Mucosa of stomach (tissue), 1 donor: Measurements from ENCODE around the gene ADAMTS17.

Experiments used
- H3K27me3 ChIP-seq: one replicate; pipeline ENCODE4 v1.7.0; 2013; ENCODE audit warnings: mild to moderate bottlenecking, low read length; ENCODE audit not compliant: control insufficient read depth, insufficient read depth
- H3K36me3 ChIP-seq: one replicate; pipeline ENCODE4 v1.7.0; 2013; ENCODE audit warnings: low read length; ENCODE audit not compliant: control insufficient read depth, insufficient read depth
- H3K4me1 ChIP-seq: one replicate; pipeline ENCODE4 v1.7.0; 2013; ENCODE audit warnings: mild to moderate bottlenecking, low read length; ENCODE audit not compliant: control insufficient read depth, insufficient read depth
- H3K4me3 ChIP-seq: one replicate; pipeline ENCODE4 v1.7.0; 2013; ENCODE audit warnings: low read length
- H3K9ac ChIP-seq: one replicate; pipeline ENCODE4 v1.7.0; 2013; ENCODE audit warnings: mild to moderate bottlenecking, low read length, moderate library complexity
- H3K9me3 ChIP-seq: one replicate; pipeline ENCODE4 v1.7.0; 2013; ENCODE audit warnings: mild to moderate bottlenecking, low read length, moderate library complexity; ENCODE audit not compliant: control insufficient read depth
- donor health status: Pancreatic carcinoma.

Gene ADAMTS17

GRCh38 chr15:100021653-100022052, 320.1 kb downstream of the ADAMTS17 start:
- H3K9me3 ChIP-seq: no peaks in the 10 kb centered on the region
- H3K4me3 ChIP-seq: no peak overlapping the region
- H3K4me1 ChIP-seq: no peaks in the 10 kb centered on the region
- no peaks in the 10 kb centered on the region for H3K27me3 ChIP-seq
- no peaks in the 10 kb centered on the region for H3K36me3 ChIP-seq
- no peak overlapping the region for H3K9ac ChIP-seq

- H3K9me3 ChIP-seq: no peaks in the 10 kb centered on the region
- H3K9ac ChIP-seq: no peak overlapping the region
- H3K4me1 ChIP-seq: no peaks in the 10 kb centered on the region
- H3K27me3 ChIP-seq: no peaks in the 10 kb centered on the region
- no peak overlapping the region for H3K4me3 ChIP-seq
- H3K36me3 ChIP-seq: no peaks in the 10 kb centered on the region
Measured at GRCh38 chr15:100020614-100021013, 321.2 kb downstream of the ADAMTS17 start.

- Histone ChIP-seq H3K9ac (no peak overlapping the region), H3K27me3 (no peaks in the 10 kb centered on the region), H3K9me3 (no peaks in the 10 kb centered on the region), H3K4me3 (no peak overlapping the region), H3K36me3 (no peaks in the 10 kb centered on the region), H3K4me1 (no peaks in the 10 kb centered on the region)
Measured at GRCh38 chr15:100020189-100020588, 321.6 kb downstream of the ADAMTS17 start.

GRCh38 chr15:100019601-100020000, 322.2 kb downstream of the ADAMTS17 start:
- H3K36me3 ChIP-seq: no peaks in the 10 kb centered on the region
- no peaks in the 10 kb centered on the region for H3K27me3 ChIP-seq
- H3K9ac ChIP-seq: no peak overlapping the region
- H3K4me1 ChIP-seq: no peaks in the 10 kb centered on the region
- H3K4me3 ChIP-seq: no peak overlapping the region
- no peaks in the 10 kb centered on the region for H3K9me3 ChIP-seq

- Histone ChIP-seq H3K27me3 (no peaks in the 10 kb centered on the region), H3K4me1 (no peaks in the 10 kb centered on the region), H3K9ac (no peak overlapping the region), H3K4me3 (no peak overlapping the region), H3K36me3 (no peaks in the 10 kb centered on the region), H3K9me3 (no peaks in the 10 kb centered on the region)
Measured at GRCh38 chr15:100018191-100018590, 323.6 kb downstream of the ADAMTS17 start.

GRCh38 chr15:100017140-100017539, 324.6 kb downstream of the ADAMTS17 start:
- Histone ChIP-seq H3K9ac (no peak overlapping the region), H3K9me3 (no peaks in the 10 kb centered on the region), H3K27me3 (no peaks in the 10 kb centered on the region), H3K4me1 (no peaks in the 10 kb centered on the region), H3K4me3 (no peak overlapping the region), H3K36me3 (no peaks in the 10 kb centered on the region)

GRCh38 chr15:100016632-100017031, 325.1 kb downstream of the ADAMTS17 start:
- no peaks in the 10 kb centered on the region for H3K36me3 ChIP-seq
- no peak overlapping the region for H3K9ac ChIP-seq
- no peaks in the 10 kb centered on the region for H3K9me3 ChIP-seq
- no peaks in the 10 kb centered on the region for H3K27me3 ChIP-seq
- no peaks in the 10 kb centered on the region for H3K4me1 ChIP-seq
- no peak overlapping the region for H3K4me3 ChIP-seq

- no peaks in the 10 kb centered on the region for H3K9me3 ChIP-seq
- H3K36me3 ChIP-seq: no peaks in the 10 kb centered on the region
- no peak overlapping the region for H3K9ac ChIP-seq
- H3K4me3 ChIP-seq: no peak overlapping the region
- H3K27me3 ChIP-seq: no peaks in the 10 kb centered on the region
- no peaks in the 10 kb centered on the region for H3K4me1 ChIP-seq
Measured at GRCh38 chr15:100011235-100011634, 330.5 kb downstream of the ADAMTS17 start.

- no peaks in the 10 kb centered on the region for H3K36me3 ChIP-seq
- H3K4me3 ChIP-seq: no peak overlapping the region
- H3K9me3 ChIP-seq: no peaks in the 10 kb centered on the region
- H3K27me3 ChIP-seq: no peaks in the 10 kb centered on the region
- H3K4me1 ChIP-seq: no peaks in the 10 kb centered on the region
- H3K9ac ChIP-seq: no peak overlapping the region
Measured at GRCh38 chr15:100009372-100009771, 332.4 kb downstream of the ADAMTS17 start.

- no peaks in the 10 kb centered on the region for H3K9me3 ChIP-seq
- no peak overlapping the region for H3K4me3 ChIP-seq
- no peaks in the 10 kb centered on the region for H3K27me3 ChIP-seq
- H3K36me3 ChIP-seq: no peaks in the 10 kb centered on the region
- H3K9ac ChIP-seq: no peak overlapping the region
- no peaks in the 10 kb centered on the region for H3K4me1 ChIP-seq
Measured at GRCh38 chr15:100008258-100008657, 333.5 kb downstream of the ADAMTS17 start.

- no peaks in the 10 kb centered on the region for H3K27me3 ChIP-seq
- no peak overlapping the region for H3K4me3 ChIP-seq
- H3K9ac ChIP-seq: no peak overlapping the region
- no peaks in the 10 kb centered on the region for H3K36me3 ChIP-seq
- H3K9me3 ChIP-seq: no peaks in the 10 kb centered on the region
- H3K4me1 ChIP-seq: no peaks in the 10 kb centered on the region
Measured at GRCh38 chr15:100007609-100008008, 334.2 kb downstream of the ADAMTS17 start.

GRCh38 chr15:100005715-100006114, 336.1 kb downstream of the ADAMTS17 start:
- Histone ChIP-seq H3K4me1 (no peaks in the 10 kb centered on the region), H3K9me3 (no peaks in the 10 kb centered on the region), H3K36me3 (no peaks in the 10 kb centered on the region), H3K4me3 (no peak overlapping the region), H3K27me3 (no peaks in the 10 kb centered on the region), H3K9ac (no peak overlapping the region)

GRCh38 chr15:100005013-100005412, 336.8 kb downstream of the ADAMTS17 start:
- Histone ChIP-seq H3K36me3 (no peaks in the 10 kb centered on the region), H3K9ac (no peak overlapping the region), H3K27me3 (no peaks in the 10 kb centered on the region), H3K4me3 (no peak overlapping the region), H3K9me3 (no peaks in the 10 kb centered on the region), H3K4me1 (no peaks in the 10 kb centered on the region)
